Measurements from ENCODE around the gene NINJ1. TPM values are rescaled to one million over a fixed set of nuclear protein-coding genes. Genes with fewer than 3 reads are reported as not detected.

NINJ1 gene
- 66.6 and 75.7 TPM in 2 replicates for total RNA-seq

GRCh38 chr9:93134015-93134739 is at the start of gene NINJ1:
NINJ1 (minus strand) TSS chr9:93134251; CDS start chr9:93134217, 34 bp downstream.

GRCh38 chr9:93096131-93096802 is 37.8 kb downstream of the NINJ1 start, which contains the start of gene CARD19:
CARD19 (plus strand) TSS chr9:93096217; CDS start chr9:93096346, 129 bp downstream.

Other genes starting within 250 kb of the NINJ1 start
- gene FGD3, start 186.7 kb downstream of the NINJ1 start, total RNA-seq = under 0.01 TPM in 2 replicates
- 2.8 and 8.9 TPM in 2 replicates for gene SUSD3, start 75.5 kb downstream of the NINJ1 start, total RNA-seq
- 76.9 and 94.8 TPM in 2 replicates for gene CARD19, start 38.0 kb downstream of the NINJ1 start, total RNA-seq
- gene WNK2, start 49.9 kb upstream of the NINJ1 start, total RNA-seq = 0.13 and 0.33 TPM in 2 replicates

Data from mesangial cell (primary cell).